HG02973 (cell line): ENCODE results near the gene HRH3.

Source experiments
- ATAC-seq: cut with Tn5 transposase; IDR thresholded peaks from one replicate; pipeline ENCODE4 v1.9.1; 2021; ENCODE audit warnings: moderate library complexity; ENCODE audit not compliant: unreplicated experiment

Gene HRH3

DNA sequence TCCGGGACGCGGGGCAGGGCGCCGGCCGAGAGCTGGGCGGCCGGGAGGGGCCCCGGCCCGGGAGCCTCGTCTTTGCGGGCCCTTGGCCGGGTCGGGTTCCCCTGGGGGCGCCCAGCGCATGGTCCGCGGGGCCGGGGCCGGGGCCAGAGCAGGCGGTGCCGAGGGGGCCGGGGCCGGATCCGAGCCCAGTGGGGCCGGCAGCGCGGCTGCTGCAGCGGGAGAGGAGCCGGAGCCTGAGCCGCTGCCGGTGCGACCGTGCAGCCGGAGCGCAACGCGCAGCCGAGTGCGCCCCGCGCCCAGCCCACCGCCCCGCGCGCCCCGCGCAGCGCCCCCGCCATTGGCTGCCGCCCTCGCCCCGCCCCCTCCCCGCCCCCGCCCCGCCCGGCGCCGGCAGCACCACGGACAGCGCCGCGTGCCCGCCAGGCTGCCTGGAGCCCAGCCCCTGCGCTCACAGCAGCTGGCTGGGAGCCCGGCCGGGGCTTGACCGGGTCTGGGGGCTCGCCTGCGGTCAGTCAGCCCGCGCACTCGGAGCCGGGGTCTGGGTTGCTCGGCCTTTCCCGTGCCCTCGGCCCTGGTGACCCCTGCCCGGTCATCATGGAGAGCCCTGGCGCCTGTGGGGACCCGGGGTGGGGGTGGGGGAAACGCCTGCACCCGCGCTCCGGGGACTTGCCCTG, at the start of gene HRH3:
HRH3 (minus strand) TSS at position 287 of the 674 bp plus-strand sequence. CDS start 308 bp downstream, outside the sequence.
- no peak for ATAC-seq

DNA sequence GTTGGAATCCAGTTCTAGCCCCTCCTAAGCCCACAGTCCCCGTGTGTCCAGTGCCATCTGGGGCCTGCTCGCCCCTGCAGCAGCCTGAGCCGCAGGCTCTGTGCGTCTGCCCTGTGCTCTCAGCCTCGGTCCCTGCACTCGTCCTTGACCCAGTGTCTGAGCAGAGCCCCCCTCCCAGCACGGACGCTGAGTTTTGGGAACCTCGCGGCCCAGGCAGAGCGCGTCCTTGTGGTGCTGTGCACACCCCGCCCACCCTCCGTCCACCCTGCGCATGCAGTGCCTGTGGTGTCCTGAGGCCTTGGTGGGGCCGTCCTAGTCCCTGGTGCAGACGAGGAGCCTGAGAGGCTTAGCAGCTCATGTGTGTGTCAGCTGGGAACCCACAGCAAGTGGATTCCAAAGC, 49.8 kb upstream of the HRH3 start:
- ATAC-seq = no peak

- ATAC-seq = no peak
These were observed 49.3 kb upstream of the HRH3 start for GRCh38 chr20:62269378-62269777.

DNA sequence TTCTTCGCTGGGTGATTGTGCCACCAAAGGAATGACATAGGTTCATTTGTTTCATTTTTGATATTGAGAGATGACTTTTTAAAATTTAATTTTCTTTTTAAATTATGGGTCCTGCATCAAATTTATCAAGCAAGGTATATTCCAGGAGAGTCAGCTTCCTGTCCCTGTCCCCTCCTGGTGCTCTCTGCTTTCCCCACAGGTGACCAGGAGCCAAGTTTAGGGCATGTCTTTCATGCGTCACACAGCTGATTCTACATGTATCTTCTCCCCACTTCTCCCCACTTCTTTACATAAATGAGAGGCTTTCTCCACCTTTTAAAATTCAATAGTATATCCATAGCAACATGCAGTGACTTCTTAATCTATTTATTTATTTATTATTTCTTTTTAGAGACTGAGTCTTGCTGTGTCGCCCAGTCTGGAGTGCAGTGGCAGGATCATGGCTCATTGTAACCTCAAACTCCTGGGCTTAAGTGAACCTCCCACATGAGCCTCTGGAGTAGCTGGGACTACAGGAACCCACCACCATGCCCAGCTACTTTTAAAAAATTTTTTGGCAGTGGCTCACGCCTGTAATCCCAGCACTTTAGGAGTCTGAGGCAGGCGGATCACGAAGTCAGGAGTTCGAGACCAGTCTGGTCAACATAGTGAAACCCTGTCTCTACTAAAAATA, 48.3 kb upstream of the HRH3 start:
- ATAC-seq = no peak

GRCh38 chr20:62267543-62267942, 47.5 kb upstream of the HRH3 start:
- no peak for ATAC-seq

GRCh38 chr20:62266851-62267250, 46.8 kb upstream of the HRH3 start:
- no peak for ATAC-seq

DNA sequence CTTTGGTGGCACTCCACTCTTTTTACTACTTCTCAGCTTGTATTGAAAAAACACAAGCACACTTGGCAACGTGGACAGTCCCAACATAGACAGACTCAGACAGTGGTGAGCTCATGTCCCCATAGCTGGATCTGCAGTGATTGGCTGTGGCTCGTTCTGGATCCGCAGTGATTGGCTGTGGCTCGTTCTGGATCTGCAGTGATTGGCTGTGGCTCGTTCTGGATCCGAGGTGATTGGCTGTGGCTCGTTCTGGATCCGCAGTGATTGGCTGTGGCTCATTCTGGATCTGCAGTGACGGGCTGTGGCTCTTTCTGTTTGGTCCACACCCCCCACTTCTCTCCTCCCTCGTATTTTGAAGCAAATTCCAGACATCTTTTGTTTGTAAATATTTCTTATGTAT, 46.3 kb upstream of the HRH3 start:
- ATAC-seq = no peak

DNA sequence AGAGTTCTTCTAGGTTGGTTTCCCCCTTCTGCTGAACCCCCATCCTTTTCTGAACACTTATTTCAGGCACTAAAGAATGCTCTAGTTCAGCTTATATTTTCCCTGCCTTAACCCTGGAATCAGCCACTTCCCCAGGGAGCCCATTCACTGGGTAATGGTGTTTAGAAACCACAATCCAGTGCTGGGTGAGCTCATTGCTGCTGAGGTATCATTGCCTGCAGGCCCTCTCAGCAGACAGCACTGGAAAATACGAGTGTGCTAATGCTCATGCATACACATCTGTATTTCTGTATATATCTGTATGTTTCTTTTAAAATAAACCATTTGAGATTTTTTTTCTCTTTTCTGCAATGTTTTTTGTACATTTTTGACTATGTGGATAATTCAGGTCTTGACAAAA, 45.3 kb upstream of the HRH3 start:
- no peak for ATAC-seq

GRCh38 chr20:62263396-62263795, 43.3 kb upstream of the HRH3 start:
- no peak for ATAC-seq

DNA sequence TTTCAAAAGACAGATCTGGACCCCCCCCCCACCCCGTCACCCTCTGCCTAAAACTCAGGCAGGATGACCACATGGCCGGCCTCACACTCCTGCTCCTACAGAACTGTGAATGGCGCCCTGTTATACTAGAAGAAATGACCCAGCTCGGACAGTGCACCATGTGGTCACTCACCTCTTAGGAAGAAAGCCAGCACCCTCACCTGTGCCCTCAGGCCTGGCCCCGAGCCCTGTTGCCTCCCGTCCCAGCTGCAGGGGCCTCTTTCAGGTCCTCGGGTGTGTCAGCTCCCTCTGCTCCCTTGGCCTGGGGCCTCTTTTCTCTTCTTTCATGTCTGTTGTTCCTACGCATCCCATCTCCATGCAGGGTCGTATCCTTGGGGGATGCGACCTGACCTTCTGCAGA, 42.0 kb upstream of the HRH3 start:
- ATAC-seq = no peak

- no peak for ATAC-seq
These were observed 39.2 kb upstream of the HRH3 start for GRCh38 chr20:62259294-62259565.

DNA sequence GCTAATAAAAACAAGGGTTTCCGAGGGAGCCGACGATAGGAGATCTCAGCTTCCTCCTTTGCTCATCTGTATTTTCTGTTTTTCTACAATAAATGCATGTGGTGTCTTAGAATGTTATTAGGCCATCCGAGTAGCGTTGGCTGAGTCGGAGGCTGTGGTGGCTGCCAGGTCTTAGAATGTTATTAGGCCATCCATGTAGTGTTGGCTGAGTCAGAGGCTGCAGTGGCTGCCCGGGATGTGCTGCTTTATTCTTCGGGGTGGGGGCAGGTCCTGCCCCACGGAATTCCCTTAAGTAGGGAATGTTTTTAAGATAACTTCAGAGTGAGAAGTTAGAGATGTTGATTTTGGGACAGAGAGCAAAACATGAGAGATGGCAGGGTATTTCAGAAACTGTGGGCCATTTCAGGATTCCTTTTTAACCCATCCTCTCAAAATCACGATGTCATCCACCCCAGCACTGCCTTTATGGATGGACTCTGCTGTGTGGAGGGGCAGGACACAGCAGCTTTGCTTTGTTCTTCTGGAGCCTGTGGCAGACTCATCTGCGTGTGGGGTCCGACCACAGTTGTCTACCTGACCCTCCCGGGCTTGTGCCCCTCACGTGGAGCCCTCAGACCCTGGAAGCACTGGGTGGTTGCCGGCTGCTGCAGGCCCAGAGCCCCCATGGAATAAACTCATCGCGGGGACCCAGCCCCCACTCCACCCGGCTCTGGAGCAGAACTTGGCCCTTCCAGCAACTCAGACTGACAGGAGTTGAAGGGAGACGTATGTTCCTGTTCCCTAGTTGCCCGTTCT, 38.6 kb upstream of the HRH3 start:
- no peak for ATAC-seq

DNA sequence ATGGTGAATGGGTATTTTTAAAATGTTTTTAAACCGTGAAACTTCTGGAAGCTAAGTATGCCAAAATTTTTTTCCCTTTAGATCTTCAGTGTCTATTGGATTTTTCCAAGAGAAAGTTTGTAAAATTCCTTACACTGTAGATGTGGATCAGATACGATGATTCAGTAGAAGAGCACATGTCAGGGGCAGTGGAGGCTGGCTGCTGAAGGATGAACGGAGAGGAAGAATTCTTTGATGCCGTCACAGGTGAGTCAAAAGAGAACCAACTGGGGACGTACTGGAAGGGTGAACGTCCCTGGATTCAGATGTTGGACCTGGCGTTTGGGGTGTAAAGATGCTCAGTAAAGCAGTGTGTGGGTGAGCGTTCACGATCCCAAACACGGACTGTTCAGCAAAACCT, 35.9 kb upstream of the HRH3 start:
- ATAC-seq = no peak

DNA sequence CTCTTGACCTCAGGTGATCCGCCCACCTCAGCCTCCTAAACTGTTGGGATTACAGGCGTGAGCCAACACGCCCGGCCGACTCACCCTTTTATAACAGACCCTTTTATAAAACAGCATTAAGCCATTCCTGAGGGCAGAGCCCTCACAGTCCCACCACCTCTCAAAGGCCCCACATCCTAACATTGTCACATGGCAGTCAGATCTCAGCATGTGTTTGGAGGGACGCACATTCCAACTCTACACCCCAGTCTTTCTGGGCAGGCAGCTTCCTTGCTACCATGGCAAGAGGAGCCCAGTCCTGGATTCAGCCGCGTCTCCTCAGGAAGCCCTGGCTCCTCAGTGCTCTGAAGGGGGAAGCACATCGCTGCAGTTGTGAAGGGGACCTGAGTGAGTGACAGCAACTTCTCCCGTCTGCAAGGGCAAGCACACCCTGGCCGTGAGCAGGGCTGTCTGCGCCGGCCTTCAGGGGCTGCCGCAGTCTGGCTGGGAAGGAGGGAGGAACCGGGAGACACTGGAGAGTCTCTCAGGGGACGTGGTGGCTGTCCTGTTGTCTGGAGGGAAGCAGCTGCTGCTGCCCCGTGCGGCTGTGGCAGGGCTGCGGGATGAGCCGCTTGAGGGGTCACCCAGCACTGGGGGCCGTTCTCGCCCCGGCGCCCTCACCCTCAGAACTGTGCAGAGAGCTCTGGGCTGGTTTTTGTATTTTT, 34.1 kb upstream of the HRH3 start:
- no peak for ATAC-seq

GRCh38 chr20:62253398-62253797, 33.3 kb upstream of the HRH3 start:
- ATAC-seq = no peak

DNA sequence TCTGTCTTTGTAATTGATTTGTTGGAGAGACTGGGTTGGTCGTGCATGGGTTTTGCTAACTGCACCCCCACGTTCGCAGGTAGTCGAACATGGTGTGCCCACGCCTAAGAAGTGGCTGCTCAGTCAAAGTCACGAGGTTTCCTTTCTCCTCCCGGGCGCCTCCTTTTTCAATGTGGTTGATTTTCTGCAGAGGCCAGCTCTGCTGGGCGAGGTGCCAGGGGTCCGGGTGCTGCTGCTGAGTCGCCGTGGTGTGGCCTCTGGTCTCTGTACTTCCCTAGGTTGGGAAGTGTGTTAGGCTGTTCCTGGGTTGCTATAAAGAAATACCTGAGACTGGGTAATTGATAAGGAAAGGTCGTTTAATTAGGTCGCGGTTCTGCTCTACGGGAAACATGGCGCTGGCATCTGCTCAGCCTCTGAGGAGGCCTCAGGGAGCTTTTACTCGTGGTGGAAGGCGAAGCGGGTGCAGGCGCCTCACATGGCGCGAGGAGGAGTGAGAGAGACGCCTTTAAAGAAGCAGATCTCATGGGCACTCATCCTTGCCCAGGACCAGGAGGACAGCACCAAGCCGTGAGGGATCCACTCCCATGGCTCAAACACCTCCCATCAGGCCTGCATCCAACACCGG, 32.4 kb upstream of the HRH3 start:
- no peak for ATAC-seq

GRCh38 chr20:62248890-62249560, 28.9 kb upstream of the HRH3 start:
- no peak for ATAC-seq

DNA sequence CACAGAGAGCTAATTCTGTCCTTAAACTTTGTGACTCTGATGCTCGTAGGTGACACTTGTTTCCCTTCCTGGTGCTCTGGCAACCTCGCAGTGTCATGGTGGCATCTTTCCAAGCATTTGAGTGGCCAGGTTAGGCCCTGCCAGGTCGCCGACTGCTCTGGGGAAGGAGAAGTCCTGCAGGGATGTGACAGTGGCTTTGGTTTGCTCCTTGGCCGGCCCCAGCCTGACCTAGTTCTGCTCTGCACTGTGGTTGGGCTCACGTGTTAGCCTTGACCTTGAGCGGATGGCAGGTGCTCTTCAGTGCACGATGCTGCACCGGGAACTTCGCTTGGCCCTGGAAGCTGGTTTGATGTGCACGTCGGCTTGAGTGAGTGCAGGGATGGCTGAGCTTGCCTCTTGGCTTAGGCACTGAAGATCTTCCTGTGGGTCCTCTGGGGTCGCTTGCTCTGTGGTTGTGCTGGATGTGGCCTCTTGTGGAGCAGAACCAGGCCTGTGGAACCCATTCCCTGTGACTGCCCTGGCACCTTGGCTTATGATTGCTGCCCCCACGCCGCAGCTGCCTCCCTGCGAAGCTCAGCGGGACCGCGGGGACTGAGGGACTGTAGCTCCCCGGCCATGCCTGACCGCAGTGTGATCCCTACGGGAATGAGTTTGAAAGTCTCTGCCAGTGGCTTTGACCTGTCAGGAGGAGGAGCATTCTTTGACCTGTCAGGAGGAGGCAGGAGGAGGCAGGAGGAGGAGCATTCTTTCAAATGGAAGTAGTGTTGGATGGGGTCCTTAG, 27.0 kb upstream of the HRH3 start:
- no peak for ATAC-seq

DNA sequence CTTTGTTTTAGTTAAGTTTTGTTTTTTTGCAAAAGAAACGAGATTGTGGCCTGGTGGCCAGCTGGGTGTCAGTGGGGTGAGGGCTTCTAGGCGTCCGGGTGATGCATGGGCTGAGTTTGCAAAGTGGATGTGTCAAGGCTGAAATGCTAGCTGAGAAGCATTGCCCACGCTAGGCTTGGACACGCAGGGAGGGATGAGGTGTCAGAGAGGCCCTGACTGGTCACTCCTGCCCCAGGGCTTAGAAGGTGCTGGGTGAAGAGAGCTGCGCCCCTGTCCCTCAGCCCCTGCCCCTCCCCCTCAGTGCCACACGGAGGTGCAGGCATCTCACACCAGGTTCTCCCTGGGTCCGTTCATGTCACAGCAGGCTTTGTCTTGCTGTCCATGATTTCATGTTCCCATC, 26.4 kb upstream of the HRH3 start:
- no peak for ATAC-seq

DNA sequence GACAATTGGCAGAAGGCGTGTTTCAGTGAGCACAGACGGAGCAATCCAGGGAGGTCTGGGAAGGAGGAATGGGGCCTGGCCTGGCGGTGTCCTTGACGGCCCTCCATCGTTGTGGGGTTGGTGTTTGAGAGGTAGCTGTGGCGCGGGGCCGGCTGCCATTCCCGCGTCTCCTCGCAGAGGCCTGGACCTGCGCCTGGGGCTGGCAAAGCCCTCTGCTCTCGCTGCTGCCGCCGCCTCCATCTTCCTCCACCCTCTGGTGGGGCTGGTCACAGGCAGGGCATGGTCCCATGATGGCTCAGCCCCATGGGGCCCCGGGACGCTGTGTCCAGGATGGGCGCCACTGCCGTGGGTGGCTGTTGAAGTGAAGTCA, 25.8 kb upstream of the HRH3 start:
- no peak for ATAC-seq
